SU-DHL-6 (cell line): Measurements from ENCODE around the gene TANC1.

Experiments
- H2AFZ ChIP-seq: fragments of 200-600 bp; sonication (generic); 2 replicates; pipeline ENCODE4 v1.6.1; 2014; ENCODE audit warnings: low read depth, mild to moderate bottlenecking, moderate library complexity, mixed read lengths, antibody characterized with exemption, low read length; ENCODE audit not compliant: severe bottlenecking
- H3F3A ChIP-seq: fragments of 200-600 bp; shearing (Covaris generic); 2 replicates; pipeline ENCODE4 v1.6.0; 2016; ENCODE audit warnings: antibody characterized with exemption, mild to moderate bottlenecking; ENCODE audit not compliant: insufficient read depth
- H3K27ac ChIP-seq: fragments of 200-600 bp; sonication (generic); 2 replicates; pipeline ENCODE4 v1.5.1; 2016; ENCODE audit warnings: low read depth, mild to moderate bottlenecking, low read length, moderate library complexity, mixed read lengths
- H3K27me3 ChIP-seq: fragments of 200-600 bp; sonication (generic), shearing (Covaris generic); 2 replicates; pipeline ENCODE4 v1.6.0; 2014; ENCODE audit warnings: mild to moderate bottlenecking, low read length
- H3K36me3 ChIP-seq: fragments of 200-600 bp; sonication (generic); 2 replicates; pipeline ENCODE4 v1.6.1; 2014; ENCODE audit warnings: mild to moderate bottlenecking, low read length, mixed read lengths
- H3K4me2 ChIP-seq: fragments of 300-600, 200-600 bp; shearing (Covaris generic), sonication (generic); 2 replicates; pipeline ENCODE4 v1.6.0; 2014; ENCODE audit warnings: low read length, low read depth, mild to moderate bottlenecking; ENCODE audit not compliant: poor library complexity, severe bottlenecking
- H3K4me3 ChIP-seq: fragments of 200-600 bp; sonication (generic); 2 replicates; pipeline ENCODE4 v1.5.1; 2014; ENCODE audit warnings: antibody characterized with exemption, low read length, mild to moderate bottlenecking, mixed read lengths; ENCODE audit not compliant: insufficient read depth, poor library complexity, severe bottlenecking
- H3K79me2 ChIP-seq: fragments of 200-600 bp; sonication (generic); 2 replicates; pipeline ENCODE4 v1.6.1; 2014; ENCODE audit warnings: mild to moderate bottlenecking, low read length, moderate library complexity; ENCODE audit not compliant: insufficient read depth
- H3K9ac ChIP-seq: fragments of 200-600 bp; sonication (generic); 2 replicates; pipeline ENCODE4 v1.7.0; 2014; ENCODE audit warnings: mild to moderate bottlenecking, low read length
- H3K9me2 ChIP-seq: fragments of 200-600 bp; sonication (generic); replicated peaks from 2 replicates; pipeline ENCODE4 v1.6.1; 2014; ENCODE audit warnings: low read length; ENCODE audit not compliant: insufficient read depth
- H3K9me3 ChIP-seq: fragments of 200-600 bp; sonication (generic); 2 replicates; pipeline ENCODE4 v1.6.1; 2014; ENCODE audit warnings: low read length, mixed read lengths; ENCODE audit not compliant: insufficient read depth
- H4K20me1 ChIP-seq: fragments of 200-600 bp; sonication (generic); 2 replicates; pipeline ENCODE4 v1.6.1; 2014; ENCODE audit warnings: low read depth, mild to moderate bottlenecking, antibody characterized with exemption, low read length, moderate library complexity, mixed read lengths
- CTCF ChIP-seq: fragments of 200-600 bp; sonication (generic); IDR thresholded peaks from one replicate; pipeline ENCODE4 v1.5.1; 2017; ENCODE audit warnings: antibody characterized with exemption, mild to moderate bottlenecking, low read length, moderate library complexity; ENCODE audit not compliant: insufficient read depth, poor library complexity, severe bottlenecking
- EZH2phosphoT487 ChIP-seq: fragments of 200-600 bp; sonication (generic), shearing (Covaris generic); conservative IDR thresholded peaks from 2 replicates; pipeline ENCODE4 v1.6.1; 2018; ENCODE audit warnings: mild to moderate bottlenecking, antibody characterized with exemption, low read length, moderate library complexity, mixed read lengths

TANC1 gene

GRCh38 chr2:159117658-159118057, 149.2 kb downstream of the TANC1 start:
- H3K9ac ChIP-seq = no peak overlapping the region
- no peak overlapping the region for H3K27ac ChIP-seq
- no peaks in the 10 kb centered on the region for H3K9me2 ChIP-seq
- TF ChIP-seq CTCF (no peak), EZH2phosphoT487 (no peak)
- H3K79me2 ChIP-seq = no peaks in the 10 kb centered on the region
- no peak overlapping the region for H3K4me3 ChIP-seq
- H3K9me3 ChIP-seq = no peaks in the 10 kb centered on the region
- no peaks in the 10 kb centered on the region for H3K36me3 ChIP-seq
- no peaks in the 10 kb centered on the region for H4K20me1 ChIP-seq
- H3F3A ChIP-seq = no peaks in the 10 kb centered on the region
- H3K4me2 ChIP-seq = no peak overlapping the region
- no peak overlapping the region for H2AFZ ChIP-seq
- no peaks in the 10 kb centered on the region for H3K27me3 ChIP-seq

- Histone ChIP-seq H3K79me2 (no peaks in the 10 kb centered on the region), H3K4me2 (no peak overlapping the region), H3K9ac (no peak overlapping the region), H3K27ac (no peak overlapping the region), H3K9me2 (no peaks in the 10 kb centered on the region), H3F3A (no peaks in the 10 kb centered on the region), H3K9me3 (no peaks in the 10 kb centered on the region), H2AFZ (no peak overlapping the region), H4K20me1 (no peaks in the 10 kb centered on the region), H3K36me3 (no peaks in the 10 kb centered on the region), H3K4me3 (no peak overlapping the region), H3K27me3 (no peaks in the 10 kb centered on the region)
- TF ChIP-seq EZH2phosphoT487 (no peak), CTCF (peak; percentile 89)
Measured at GRCh38 chr2:159118115-159118858, 149.8 kb downstream of the TANC1 start.

- Histone ChIP-seq H3K9ac (no peak overlapping the region), H3F3A (no peaks in the 10 kb centered on the region), H3K27me3 (no peaks in the 10 kb centered on the region), H3K36me3 (no peaks in the 10 kb centered on the region), H4K20me1 (no peaks in the 10 kb centered on the region), H3K79me2 (no peaks in the 10 kb centered on the region), H3K9me2 (no peaks in the 10 kb centered on the region), H2AFZ (no peak overlapping the region), H3K9me3 (no peaks in the 10 kb centered on the region), H3K4me3 (no peak overlapping the region), H3K27ac (no peak overlapping the region), H3K4me2 (no peak overlapping the region)
- TF ChIP-seq CTCF (peak; percentile 1), EZH2phosphoT487 (no peak)
Measured at GRCh38 chr2:159118859-159119500, 150.5 kb downstream of the TANC1 start.
